Measurements from ENCODE around the gene GPR6. TPM values are rescaled to one million over a fixed set of nuclear protein-coding genes. Genes with fewer than 3 reads are reported as not detected.

The GPR6 gene
- total and polyA plus RNA-seq, 9 of the 15 experiments (the other 6 are each of a cell fraction or from before 2014, with no cell fraction given), result not detected

GRCh38 chr6:109978174-109979032, at the start of gene GPR6 (continued):
- TF ChIP-seq MYC (IDR thresholded peaks at IDR 0.05; ENCODE audit: low read depth, low read length), result no peak
- TF ChIP-seq MYC (CRISPR knock-in tag; IDR thresholded peaks at IDR 0.05; ENCODE audit: borderline replicate concordance, low read depth), result no peak
- TF ChIP-seq BRF1 (IDR thresholded peaks at IDR 0.05; ENCODE audit: borderline replicate concordance, extremely low read depth, insufficient read length), result no peak
- no peak for TF ChIP-seq BHLHE40 (IDR thresholded peaks at IDR 0.05; ENCODE audit: low read length)
- peak; percentile 95 for TF ChIP-seq EHMT2 (IDR thresholded peaks at IDR 0.05)
- TF ChIP-seq, protein P1, sequence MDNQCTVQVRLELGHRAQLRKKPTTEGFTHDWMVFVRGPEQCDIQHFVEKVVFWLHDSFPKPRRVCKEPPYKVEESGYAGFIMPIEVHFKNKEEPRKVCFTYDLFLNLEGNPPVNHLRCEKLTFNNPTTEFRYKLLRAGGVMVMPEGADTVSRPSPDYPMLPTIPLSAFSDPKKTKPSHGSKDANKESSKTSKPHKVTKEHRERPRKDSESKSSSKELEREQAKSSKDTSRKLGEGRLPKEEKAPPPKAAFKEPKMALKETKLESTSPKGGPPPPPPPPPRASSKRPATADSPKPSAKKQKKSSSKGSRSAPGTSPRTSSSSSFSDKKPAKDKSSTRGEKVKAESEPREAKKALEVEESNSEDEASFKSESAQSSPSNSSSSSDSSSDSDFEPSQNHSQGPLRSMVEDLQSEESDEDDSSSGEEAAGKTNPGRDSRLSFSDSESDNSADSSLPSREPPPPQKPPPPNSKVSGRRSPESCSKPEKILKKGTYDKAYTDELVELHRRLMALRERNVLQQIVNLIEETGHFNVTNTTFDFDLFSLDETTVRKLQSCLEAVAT (IDR thresholded peaks at IDR 0.05), result no peak
- no peak for TF ChIP-seq YBX1 (IDR thresholded peaks at IDR 0.05)
- TF ChIP-seq CREB5 (CRISPR knock-in tag; IDR thresholded peaks at IDR 0.05), result no peak
- no peak for TF ChIP-seq CBX3 (IDR thresholded peaks at IDR 0.05; ENCODE audit: borderline replicate concordance in 1 of 2, low read length in 2 of 2)
- TF ChIP-seq SP1 (CRISPR knock-in tag; IDR thresholded peaks at IDR 0.05), result no peak
- no peak for TF ChIP-seq ZNF175 (CRISPR knock-in tag; IDR thresholded peaks at IDR 0.05; ENCODE audit: low read depth)
- TF ChIP-seq TSHZ1 (CRISPR knock-in tag; IDR thresholded peaks at IDR 0.05), result no peak
- no peak for TF ChIP-seq PHB2 (IDR thresholded peaks at IDR 0.05; ENCODE audit: low read depth)
- no peak; the same call in 1 of the 2 replicates for TF ChIP-seq CHAMP1 (IDR thresholded peaks at IDR 0.05)
- TF ChIP-seq ZBTB5 (IDR thresholded peaks at IDR 0.05), result no peak
